ENCODE results near the gene SZT2. TPM values are rescaled to one million over a fixed set of nuclear protein-coding genes. Genes with fewer than 3 reads are reported as not detected.
A peak's percentile ranks its signal among the peaks of the same experiment; 100 is the strongest.
"Not testable (repeated sequence)": the region's sequence is repeated elsewhere in the genome, so short reads cannot be mapped to it uniquely, and the experiment has no call there.

SZT2 gene
- total RNA-seq, 2 experiments from 2014 or later = 27.3 to 37.6 TPM

DNA sequence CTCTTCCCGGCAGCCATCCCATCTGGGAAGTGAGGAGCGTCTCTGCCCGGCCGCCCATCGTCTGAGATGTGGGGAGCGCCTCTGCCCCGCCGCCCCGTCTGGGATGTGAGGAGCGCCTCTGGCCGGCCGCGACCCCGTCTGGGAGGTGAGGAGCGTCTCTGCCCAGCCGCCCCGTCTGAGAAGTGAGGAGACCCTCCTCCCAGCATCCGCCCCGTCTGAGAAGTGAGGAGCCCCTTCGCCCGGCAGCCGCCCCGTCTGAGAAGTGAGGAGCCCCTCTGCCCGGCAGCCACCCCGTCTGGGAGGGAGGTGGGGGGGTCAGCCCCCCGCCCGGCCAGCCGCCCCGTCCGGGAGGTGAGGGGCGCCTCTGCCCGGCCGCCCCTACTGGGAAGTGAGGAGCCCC, 112.1 kb downstream of the SZT2 start:
- H3K27ac Mint-ChIP-seq; H3K4me3 Mint-ChIP-seq; intact Hi-C loops (cut with micrococcal nuclease); H3K4me1 Mint-ChIP-seq (ENCODE audit: low read depth); H3K9me3 Mint-ChIP-seq; H3K36me3 Mint-ChIP-seq; CTCF ChIA-PET; DNase-seq; POLR2A ChIA-PET: not testable (repeated sequence)
- H3K27me3 Mint-ChIP-seq = peaks cover 10% of the 10 kb centered on the region

DNA sequence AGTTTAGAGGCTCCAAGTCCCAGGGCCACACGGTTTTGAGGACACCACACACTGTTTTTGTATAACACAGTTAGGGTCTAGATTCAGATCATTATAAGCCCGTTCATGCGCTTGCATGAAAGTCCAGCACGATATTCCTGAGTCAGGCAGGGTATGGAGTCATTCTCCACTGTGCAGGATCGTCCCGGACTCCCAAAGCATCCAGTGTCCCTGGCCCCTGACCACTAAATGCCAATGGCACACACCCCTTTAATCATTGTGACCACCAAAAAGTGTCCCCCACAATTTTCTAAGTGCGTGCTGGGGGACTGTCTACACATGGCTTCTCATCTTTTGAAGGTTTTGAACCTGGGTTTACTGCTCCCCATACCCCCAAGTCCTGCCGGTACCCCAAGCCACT, 113.8 kb downstream of the SZT2 start:
- no peak for DNase-seq
- H3K4me1 Mint-ChIP-seq (ENCODE audit: low read depth) = no peaks in the 10 kb centered on the region
- H3K27ac Mint-ChIP-seq = no peak overlapping the region
- H3K4me3 Mint-ChIP-seq = no peak overlapping the region
- POLR2A ChIA-PET = no interaction called here
- intact Hi-C loops (cut with micrococcal nuclease) = no loop called here
- CTCF ChIA-PET = no interaction called here
- no peaks in the 10 kb centered on the region for H3K9me3 Mint-ChIP-seq
- peaks cover 14% of the 10 kb centered on the region for H3K27me3 Mint-ChIP-seq
- no peaks in the 10 kb centered on the region for H3K36me3 Mint-ChIP-seq

Small RNA genes within 50 kb of the gene (microRNA-seq; reads per million reads assigned to microRNA genes)
- 5.1 reads per million, percentile 14 among the genes with 10 or more reads in this experiment for gene MIR6734 (ENCODE audit: borderline microRNAs expressed, borderline number of aligned reads, borderline replicate concordance)
- 1.6 reads per million for gene MIR6735 (ENCODE audit: borderline microRNAs expressed, borderline number of aligned reads, borderline replicate concordance)

Other genes with a start within 250 kb of the SZT2 start
- gene EBNA1BP2, start 217.6 kb upstream of the SZT2 start, total RNA-seq = 100 to 1,000 TPM in 1 of 2 experiments, 10 to 100 TPM in 1; 97.5 to 104 TPM
- under 1 TPM in 1 of 2 experiments, not detected in 1; 0.43 TPM for gene CFAP57, start 217.6 kb upstream of the SZT2 start, total RNA-seq
- under 1 TPM in 1 of 2 experiments, not detected in 1; 0.12 TPM for gene TMEM125, start 119.9 kb upstream of the SZT2 start, total RNA-seq
- gene C1orf210, start 104.3 kb upstream of the SZT2 start, total RNA-seq = not detected
- gene TIE1, start 88.9 kb upstream of the SZT2 start, total RNA-seq = not detected
- gene MPL, start 52.1 kb upstream of the SZT2 start, total RNA-seq = not detected
- 100 to 1,000 TPM; 152 to 155 TPM for gene CDC20, start 30.9 kb upstream of the SZT2 start, total RNA-seq
- gene ELOVL1, start 21.9 kb upstream of the SZT2 start, total RNA-seq = 10 to 100 TPM; 63.4 to 64.7 TPM
- gene MED8, start 99 bp upstream of the SZT2 start, total RNA-seq = 10 to 100 TPM; 38.9 to 39.4 TPM
- 10 to 100 TPM; 11.9 to 13.9 TPM for gene HYI, start 64.0 kb downstream of the SZT2 start, total RNA-seq
- 1 to 10 TPM; 2.4 to 2.8 TPM for gene PTPRF, start 141.0 kb downstream of the SZT2 start, total RNA-seq